Endothelial cell of umbilical vein (primary cell): ENCODE measurements around the gene MAML1. TPM values are rescaled to one million over a fixed set of nuclear protein-coding genes. Genes with fewer than 3 reads are reported as not detected.

ENCODE experiments used
- BruUV-seq: library from RNA; stranded (reverse); fragments of 400-500 nt; replicated peaks from 2 replicates; lab custom pipeline; 2021; lab: Mats Ljungman, UMichigan
- CTCF ChIA-PET: fragments of 300-600, 350-600 bp; sonication (Branson Sonifier 250); formaldehyde crosslinking; loops from one replicate; lab custom pipeline; 2021; ENCODE audit warnings: antibody characterized with exemption, inconsistent platforms; lab: Charles Lee
- POLR2A ChIA-PET: fragments of 300-600, 350-600 bp; sonication (Branson Sonifier 250); formaldehyde crosslinking; loops from one replicate; lab custom pipeline; 2021; ENCODE audit warnings: antibody characterized with exemption, inconsistent platforms; lab: Charles Lee
- DNase-seq: peaks from one replicate; pipeline ENCODE4 v3.0.0-alpha.2; 2011; ENCODE audit warnings: low read depth, low spot score
- FAIRE-seq: peaks from 2 replicates; lab custom pipeline; 2011; peaks lifted over from hg19 to GRCh38; lab: Jason Lieb, UNC
- H2AFZ ChIP-seq: 2 replicates; pipeline ENCODE4 v1.6.0; 2012; ENCODE audit warnings: low read depth, low read length, control low read depth, inconsistent platforms
- H3K27ac ChIP-seq: 2 replicates; pipeline ENCODE4 v1.5.1; 2011; ENCODE audit warnings: low read depth, mild to moderate bottlenecking, control low read depth, low read length, moderate library complexity; ENCODE audit not compliant: insufficient read depth
- H3K27me3 ChIP-seq, 2 experiments: 2 replicates each; pipeline versions ENCODE4 v1.6.0 to v1.6.1; 2011; ENCODE audit warnings: low read length in 2 of 2, mixed read lengths in 1 of 2; ENCODE audit not compliant: control insufficient read depth in 2 of 2, insufficient read depth in 2 of 2
- H3K36me3 ChIP-seq, 2 experiments: 2 replicates in 1 of 2; 3 replicates in 1 of 2; pipeline ENCODE4 v1.5.1; 2011; ENCODE audit warnings: low read length in 2 of 2, mild to moderate bottlenecking in 1 of 2, moderate library complexity in 1 of 2; ENCODE audit not compliant: control insufficient read depth in 2 of 2, insufficient read depth in 2 of 2; ENCODE audit errors: extremely low read depth in 1 of 2
- H3K4me1 ChIP-seq: 3 replicates; pipeline ENCODE4 v1.5.1; 2011; ENCODE audit warnings: mild to moderate bottlenecking, low read length; ENCODE audit not compliant: control insufficient read depth, insufficient read depth; ENCODE audit errors: extremely low read depth
- H3K4me2 ChIP-seq: 2 replicates; pipeline ENCODE4 v1.6.1; 2011; ENCODE audit warnings: low read length, control low read depth, mixed read lengths; ENCODE audit not compliant: insufficient read depth
- H3K4me3 ChIP-seq, 3 experiments: fragments of 200-600 bp in 1 of 3; sonication (generic), shearing (Covaris generic) in 1 of 3; replicated peaks in 1 of 3; 2 replicates each; pipeline ENCODE4 v1.5.1; 2011 to 2016; ENCODE audit warnings: control low read depth in 3 of 3, low read length in 3 of 3, mild to moderate bottlenecking in 2 of 3, inconsistent platforms in 1 of 3, low read depth in 1 of 3, moderate library complexity in 1 of 3; ENCODE audit not compliant: insufficient read depth in 1 of 3
- H3K79me2 ChIP-seq: 2 replicates; pipeline ENCODE4 v1.6.0; 2012; ENCODE audit warnings: low read length, inconsistent platforms; ENCODE audit not compliant: control insufficient read depth, insufficient read depth
- H3K9ac ChIP-seq: replicated peaks from 2 replicates; pipeline ENCODE3; 2011; ENCODE audit warnings: low read length, control low read depth; ENCODE audit not compliant: insufficient read depth; ENCODE audit errors: extremely low read depth
- H3K9me1 ChIP-seq: replicated peaks from 3 replicates; pipeline ENCODE4 v1.6.0; 2011; ENCODE audit warnings: mild to moderate bottlenecking, low read length; ENCODE audit not compliant: control insufficient read depth, insufficient read depth; ENCODE audit errors: extremely low read depth
- H3K9me3 ChIP-seq: replicated peaks from 2 replicates; pipeline ENCODE4 v1.5.1; 2012; ENCODE audit warnings: low read length, inconsistent platforms; ENCODE audit not compliant: control insufficient read depth, insufficient read depth
- H4K20me1 ChIP-seq: replicated peaks from 2 replicates; pipeline ENCODE3; 2011; ENCODE audit warnings: mild to moderate bottlenecking, low read length; ENCODE audit not compliant: control insufficient read depth, insufficient read depth; ENCODE audit errors: extremely low read depth
- EZH2 ChIP-seq: IDR thresholded peaks from 2 replicates; pipeline ENCODE4 v1.6.1; 2012; ENCODE audit warnings: borderline replicate concordance, low read depth, mild to moderate bottlenecking, moderate library complexity, low read length, inconsistent platforms; ENCODE audit not compliant: severe bottlenecking
- FOS ChIP-seq: IDR thresholded peaks from 2 replicates; pipeline ENCODE4 v1.6.1; 2011; ENCODE audit warnings: mild to moderate bottlenecking, low read length, moderate library complexity, borderline replicate concordance; ENCODE audit not compliant: insufficient read depth
- GATA2 ChIP-seq: IDR thresholded peaks from 2 replicates; pipeline ENCODE4 v1.7.0; 2011; ENCODE audit warnings: low read depth, mild to moderate bottlenecking, moderate library complexity, mixed read lengths, low read length; ENCODE audit not compliant: insufficient read length, insufficient read depth
- JUN ChIP-seq: IDR thresholded peaks from 2 replicates; pipeline ENCODE4 v1.6.1; 2011; ENCODE audit warnings: borderline replicate concordance, low read depth; ENCODE audit not compliant: insufficient read length, insufficient read depth
- MAX ChIP-seq: IDR thresholded peaks from 2 replicates; pipeline ENCODE4 v1.6.1; 2011; ENCODE audit not compliant: insufficient read depth, insufficient read length
- MYC ChIP-seq: IDR thresholded peaks from one replicate; pipeline ENCODE4 v1.6.1; 2011; ENCODE audit warnings: mild to moderate bottlenecking, low read depth, low read length
- POLR2A ChIP-seq: IDR thresholded peaks from 2 replicates; pipeline ENCODE4 v1.6.1; 2012; ENCODE audit warnings: low read depth, mild to moderate bottlenecking, control low read depth, low read length
- POLR2AphosphoS5 ChIP-seq: IDR thresholded peaks from 2 replicates; pipeline ENCODE4 v1.6.1; 2012; ENCODE audit warnings: low read depth, mild to moderate bottlenecking, control low read depth, low read length, moderate library complexity; ENCODE audit not compliant: insufficient read depth
- dilution Hi-C: fragments of 300-500 bp; cut with MboI; formaldehyde crosslinking; loops from one replicate; pipeline ENCODE4 v1.15.0; 2019; ENCODE audit warnings: low sequenced_read_pairs; ENCODE audit not compliant: extremely low pct_ligation_motif_present
- intact Hi-C: fragments of 100-400 bp; cut with micrococcal nuclease; formaldehyde crosslinking; loops from one replicate; pipeline ENCODE4 v1.10.0; 2022
- polyA plus RNA-seq, 4 experiments: library from polyadenylated mRNA; depleted of rRNA in 3 of 4; stranded (reverse) in 3 of 4; unstranded in 1 of 4; fragments of >200 nt; gene quantifications; 2 replicates each; pipeline versions ENCODE4 v1.2.1 to v1.2.3, GENCODE V29; 2011 to 2012; ENCODE audit warnings: missing spikeins in 1 of 4
- total RNA-seq: library from RNA; stranded (reverse); gene quantifications from 2 replicates; pipeline ENCODE4 v1.2.3, GENCODE V29; 2021
- TF ChIP-seq, protein P1 (sequence below), 2 donors: IDR thresholded peaks; 1 replicate in 1 of 2; 2 replicates in 1 of 2; pipeline ENCODE4 v1.5.1; 2011; ENCODE audit warnings: low read length in 2 of 2, mild to moderate bottlenecking in 2 of 2, moderate library complexity in 2 of 2, control low read depth in 1 of 2, inconsistent platforms in 1 of 2, low read depth in 1 of 2; ENCODE audit not compliant: insufficient read depth in 1 of 2; ENCODE audit errors: extremely low read depth in 1 of 2

Gene MAML1
- total and polyA plus RNA-seq, 2 donors (not counting 3 experiments of a cell fraction or from before 2014, with no cell fraction given): 12.4 to 29.0 TPM

- no peak overlapping the region for H3K4me2 ChIP-seq
- H3K27ac ChIP-seq: no peak overlapping the region
- H3K79me2 ChIP-seq: no peaks in the 10 kb centered on the region
- CTCF ChIA-PET: no interaction called here
- no peak overlapping the region for H2AFZ ChIP-seq
- BruUV-seq: no TSS peak
- DNase-seq (no peak), FAIRE-seq (no peak)
- no peaks in the 10 kb centered on the region for H4K20me1 ChIP-seq
- no peaks in the 10 kb centered on the region for H3K9me3 ChIP-seq
- intact Hi-C loops (no loop called here), dilution Hi-C loops (no loop called here)
- no peaks in the 10 kb centered on the region for H3K9me1 ChIP-seq
- no peak overlapping the region for H3K4me3 ChIP-seq
- H3K9ac ChIP-seq: no peak overlapping the region
- no peak for TF ChIP-seq JUN
- TF ChIP-seq POLR2A: no peak
- TF ChIP-seq, protein P1, sequence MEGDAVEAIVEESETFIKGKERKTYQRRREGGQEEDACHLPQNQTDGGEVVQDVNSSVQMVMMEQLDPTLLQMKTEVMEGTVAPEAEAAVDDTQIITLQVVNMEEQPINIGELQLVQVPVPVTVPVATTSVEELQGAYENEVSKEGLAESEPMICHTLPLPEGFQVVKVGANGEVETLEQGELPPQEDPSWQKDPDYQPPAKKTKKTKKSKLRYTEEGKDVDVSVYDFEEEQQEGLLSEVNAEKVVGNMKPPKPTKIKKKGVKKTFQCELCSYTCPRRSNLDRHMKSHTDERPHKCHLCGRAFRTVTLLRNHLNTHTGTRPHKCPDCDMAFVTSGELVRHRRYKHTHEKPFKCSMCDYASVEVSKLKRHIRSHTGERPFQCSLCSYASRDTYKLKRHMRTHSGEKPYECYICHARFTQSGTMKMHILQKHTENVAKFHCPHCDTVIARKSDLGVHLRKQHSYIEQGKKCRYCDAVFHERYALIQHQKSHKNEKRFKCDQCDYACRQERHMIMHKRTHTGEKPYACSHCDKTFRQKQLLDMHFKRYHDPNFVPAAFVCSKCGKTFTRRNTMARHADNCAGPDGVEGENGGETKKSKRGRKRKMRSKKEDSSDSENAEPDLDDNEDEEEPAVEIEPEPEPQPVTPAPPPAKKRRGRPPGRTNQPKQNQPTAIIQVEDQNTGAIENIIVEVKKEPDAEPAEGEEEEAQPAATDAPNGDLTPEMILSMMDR (IDR thresholded peaks at IDR 0.05; ENCODE audit: extremely low read depth in 1 of 2, insufficient read depth in 1 of 2, low read depth in 1 of 2, low read length in 2 of 2): no peak
- no peak for TF ChIP-seq POLR2AphosphoS5
- TF ChIP-seq MYC: no peak
- no peak for TF ChIP-seq GATA2
- no peak for TF ChIP-seq FOS
- TF ChIP-seq MAX: no peak
- TF ChIP-seq EZH2: no peak
- POLR2A ChIA-PET: no interaction called here
- no peaks in the 10 kb centered on the region for H3K4me1 ChIP-seq
- no peaks in the 10 kb centered on the region for H3K27me3 ChIP-seq
- H3K36me3 ChIP-seq: no peaks in the 10 kb centered on the region
Observed at GRCh38 chr5:179786861-179787260, 54.2 kb downstream of the MAML1 start.
